ENCODE results near the gene RNF2.

DNA sequence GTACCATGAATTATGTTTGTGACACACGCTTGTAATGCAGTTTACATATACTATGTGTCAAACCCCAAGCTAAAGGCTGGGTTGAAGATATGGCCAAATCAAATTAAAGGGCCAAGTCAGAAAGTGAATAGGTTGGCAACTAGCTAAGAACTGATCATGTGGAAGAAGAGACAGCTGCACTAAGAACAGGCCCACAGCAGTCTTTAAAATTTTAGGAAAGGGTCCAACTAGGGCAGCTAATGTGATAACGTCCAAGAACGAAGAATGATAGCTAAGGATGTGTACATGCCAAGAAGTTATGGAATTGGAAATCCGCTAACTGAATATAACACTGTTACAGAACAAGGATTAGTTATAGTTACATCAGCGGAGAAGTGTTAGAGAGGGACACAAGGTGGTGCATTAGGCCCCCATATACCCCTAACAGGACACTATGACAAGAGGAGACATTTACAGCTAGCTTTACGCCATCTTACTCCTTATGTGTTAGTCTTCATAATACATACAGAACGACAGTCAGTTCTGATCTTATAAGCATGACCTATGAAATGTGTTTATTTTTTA is 6.5 kb upstream of the RNF2 start:
- TF ChIP-seq POLR2A (IDR thresholded peaks at IDR 0.05), result no peak
- TF ChIP-seq CTCF (IDR thresholded peaks at IDR 0.05), result no peak
